HCT116 (cell line): ENCODE measurements around the gene AHI1. TPM values are rescaled to one million over a fixed set of nuclear protein-coding genes. Genes with fewer than 3 reads are reported as not detected.

Experiments
- ATAC-seq: fragments of 200-7000 bp; cut with Tn5 transposase; 2 replicates; pipeline ENCODE4 v1.9.1; 2020; ENCODE audit warnings: mild to moderate bottlenecking, moderate library complexity
- BruUV-seq: library from RNA; stranded (reverse); fragments of 400-500 nt; replicated peaks from 2 replicates; lab custom pipeline; 2021; lab: Mats Ljungman, UMichigan
- CTCF ChIA-PET: fragments of 300-600 bp; sonication (Branson Sonifier 250); formaldehyde crosslinking; loops from one replicate; lab custom pipeline; 2021; ENCODE audit warnings: antibody characterized with exemption; lab: Charles Lee
- POLR2A ChIA-PET: fragments of 300-600, 350-600 bp; sonication (Branson Sonifier 250); formaldehyde crosslinking; loops from one replicate; lab custom pipeline; 2021; ENCODE audit warnings: antibody characterized with exemption; lab: Charles Lee
- RAD21 ChIA-PET, 2 experiments: fragments of 300-600 bp; sonication (Branson Sonifier 250); formaldehyde crosslinking; loops; one replicate each; lab custom pipeline; 2023; ENCODE audit warnings: low total read pairs in 2 of 2; ENCODE audit not compliant: uncharacterized antibody in 2 of 2, unreplicated experiment in 2 of 2, low non-redundant PET in 1 of 2; lab: Charles Lee
- DNase-seq: peaks from one replicate; pipeline ENCODE4 v3.0.0-alpha.2; 2010; ENCODE audit warnings: low read depth, low spot score
- H2AFZ ChIP-seq: fragments of 200-600 bp; shearing (Covaris generic), sonication (generic); 2 replicates; pipeline ENCODE4 v1.6.1; 2017; ENCODE audit warnings: low read depth, mixed run types, mixed read lengths, antibody characterized with exemption, low read length; ENCODE audit not compliant: poor library complexity, severe bottlenecking
- H3K27ac ChIP-seq: 2 replicates; pipeline ENCODE4 v1.5.1; 2012; ENCODE audit warnings: low read depth, low read length
- H3K27me3 ChIP-seq: fragments of 200-600 bp; sonication (generic); 2 replicates; pipeline ENCODE4 v1.6.1; 2016; ENCODE audit warnings: mixed run types, low read length, mixed read lengths; ENCODE audit not compliant: insufficient read depth
- H3K36me3 ChIP-seq, 2 experiments: fragments of 200-500 bp in 1 of 2; fragments of 200-600 bp in 1 of 2; sonication (Bioruptor generic) in 1 of 2; sonication (generic) in 1 of 2; 2 replicates each; pipeline versions ENCODE4 v1.5.1 to v1.6.1; 2014 to 2016; ENCODE audit warnings: low read length in 2 of 2, inconsistent platforms in 1 of 2, mixed read lengths in 1 of 2, mixed run types in 1 of 2; ENCODE audit not compliant: insufficient read depth in 2 of 2, control insufficient read depth in 1 of 2
- H3K4me1 ChIP-seq, 2 experiments: fragments of 200-600 bp in 1 of 2; sonication (generic) in 1 of 2; 2 replicates each; pipeline versions ENCODE4 v1.5.1 to v1.6.1; 2012 to 2017; ENCODE audit warnings: low read length in 2 of 2, inconsistent platforms in 1 of 2, mild to moderate bottlenecking in 1 of 2, mixed read lengths in 1 of 2, mixed run types in 1 of 2, moderate library complexity in 1 of 2; ENCODE audit not compliant: insufficient read depth in 2 of 2, control insufficient read depth in 1 of 2
- H3K4me2 ChIP-seq: fragments of 200-600 bp; sonication (generic); 2 replicates; pipeline ENCODE4 v1.6.1; 2017; ENCODE audit warnings: mixed run types, low read length, mixed read lengths
- H3K4me3 ChIP-seq, 2 experiments: fragments of 200-600 bp in 1 of 2; sonication (generic) in 1 of 2; replicated peaks in 1 of 2; 2 replicates each; pipeline ENCODE4 v1.5.1; 2011 to 2016; ENCODE audit warnings: low read length in 2 of 2, control low read depth in 1 of 2, low read depth in 1 of 2, mild to moderate bottlenecking in 1 of 2, mixed read lengths in 1 of 2, mixed run types in 1 of 2
- H3K79me2 ChIP-seq: fragments of 200-600 bp; sonication (generic); 2 replicates; pipeline ENCODE4 v1.6.1; 2017; ENCODE audit warnings: mild to moderate bottlenecking, mixed run types, low read length, moderate library complexity, mixed read lengths; ENCODE audit not compliant: insufficient read depth
- H3K9ac ChIP-seq: fragments of 200-600 bp; sonication (generic); 2 replicates; pipeline ENCODE4 v1.6.1; 2016; ENCODE audit warnings: low read length, mixed read lengths
- H3K9me2 ChIP-seq: fragments of 200-600 bp; sonication (generic), shearing (Covaris generic); 2 replicates; pipeline ENCODE4 v1.6.1; 2017; ENCODE audit warnings: mixed run types, mild to moderate bottlenecking, moderate library complexity; ENCODE audit not compliant: insufficient read depth
- H3K9me3 ChIP-seq, 2 experiments: fragments of 200-500 bp in 1 of 2; fragments of 200-600 bp in 1 of 2; sonication (Bioruptor generic) in 1 of 2; sonication (generic) in 1 of 2; 2 replicates each; pipeline ENCODE4 v1.6.1; 2014 to 2017; ENCODE audit warnings: low read length in 2 of 2, mixed read lengths in 2 of 2, inconsistent platforms in 1 of 2, low read depth in 1 of 2, mild to moderate bottlenecking in 1 of 2, mixed run types in 1 of 2, moderate library complexity in 1 of 2; ENCODE audit not compliant: control insufficient read depth in 1 of 2, insufficient read depth in 1 of 2
- H4K20me1 ChIP-seq: fragments of 200-600 bp; sonication (generic), shearing (Covaris generic); 2 replicates; pipeline ENCODE4 v1.6.1; 2017; ENCODE audit warnings: mixed run types, mild to moderate bottlenecking, moderate library complexity; ENCODE audit not compliant: insufficient read depth
- ATF3 ChIP-seq: IDR thresholded peaks from 2 replicates; pipeline ENCODE4 v1.6.1; 2012
- CBX3 ChIP-seq: IDR thresholded peaks from 2 replicates; pipeline ENCODE4 v1.6.1; 2012; ENCODE audit warnings: low read depth
- CEBPB ChIP-seq: IDR thresholded peaks from 2 replicates; pipeline ENCODE4 v1.6.1; 2012; ENCODE audit warnings: low read depth
- CTCF ChIP-seq, 3 experiments: fragments of 200-600 bp in 1 of 3; sonication (generic) in 1 of 3; IDR thresholded peaks in 2 of 3; conservative IDR thresholded peaks in 1 of 3; 2 replicates each; pipeline ENCODE4 v1.5.1; 2012 to 2017; ENCODE audit warnings: low read depth in 2 of 3, low read length in 2 of 3, antibody characterized with exemption in 1 of 3, borderline replicate concordance in 1 of 3, control low read depth in 1 of 3, mild to moderate bottlenecking in 1 of 3, mixed read lengths in 1 of 3, mixed run types in 1 of 3, moderate library complexity in 1 of 3; ENCODE audit not compliant: insufficient read depth in 1 of 3
- EGR1 ChIP-seq: IDR thresholded peaks from 2 replicates; pipeline ENCODE4 v1.6.1; 2012; ENCODE audit warnings: low read depth
- ELF1 ChIP-seq: IDR thresholded peaks from 2 replicates; pipeline ENCODE4 v1.6.1; 2012; ENCODE audit warnings: low read depth, borderline replicate concordance
- EZH2 ChIP-seq: fragments of 200-600 bp; sonication (generic); IDR thresholded peaks from 2 replicates; pipeline ENCODE4 v1.6.1; 2017; ENCODE audit warnings: antibody characterized with exemption, mixed run types
- EZH2phosphoT487 ChIP-seq: fragments of 200-600 bp; IDR thresholded peaks from 2 replicates; pipeline ENCODE4 v1.6.1; 2018; ENCODE audit warnings: antibody characterized with exemption, borderline replicate concordance
- JUND ChIP-seq: IDR thresholded peaks from 2 replicates; pipeline ENCODE4 v1.6.1; 2012
- MAX ChIP-seq: IDR thresholded peaks from 2 replicates; pipeline ENCODE4 v1.6.1; 2012
- POLR2A ChIP-seq: IDR thresholded peaks from 2 replicates; pipeline ENCODE4 v1.7.0; 2011; ENCODE audit warnings: borderline replicate concordance; ENCODE audit not compliant: insufficient read depth, insufficient read length; ENCODE audit errors: extremely low read depth
- POLR2AphosphoS5 ChIP-seq: IDR thresholded peaks from 2 replicates; pipeline ENCODE4 v1.6.1; 2011; ENCODE audit warnings: mild to moderate bottlenecking, low read depth, low read length, moderate library complexity
- RAD21 ChIP-seq: IDR thresholded peaks from 2 replicates; pipeline ENCODE4 v1.6.1; 2012; ENCODE audit warnings: low read depth, mild to moderate bottlenecking
- SP1 ChIP-seq: IDR thresholded peaks from 2 replicates; pipeline ENCODE4 v1.6.1; 2012; ENCODE audit warnings: low read depth
- SRF ChIP-seq: IDR thresholded peaks from 2 replicates; pipeline ENCODE4 v1.6.1; 2012; ENCODE audit warnings: low read depth
- TCF7L2 ChIP-seq: IDR thresholded peaks from 2 replicates; pipeline ENCODE4 v1.7.0; 2011; ENCODE audit warnings: borderline replicate concordance, inconsistent platforms; ENCODE audit not compliant: insufficient read depth, insufficient read length; ENCODE audit errors: extremely low read depth
- YY1 ChIP-seq: IDR thresholded peaks from 2 replicates; pipeline ENCODE4 v1.6.1; 2011; ENCODE audit warnings: low read length, low read depth, moderate library complexity, mild to moderate bottlenecking; ENCODE audit not compliant: insufficient replicate concordance; ENCODE audit errors: extremely low read depth
- ZBTB33 ChIP-seq: IDR thresholded peaks from 2 replicates; pipeline ENCODE4 v1.6.1; 2011; ENCODE audit warnings: mild to moderate bottlenecking, low read length, moderate library complexity; ENCODE audit not compliant: insufficient replicate concordance; ENCODE audit errors: extremely low read depth
- ZFX ChIP-seq: fragments of 450-650 bp; IDR thresholded peaks from 2 replicates; pipeline ENCODE4 v1.6.1; 2017
- intact Hi-C: fragments of 100-400 bp; cut with micrococcal nuclease; formaldehyde crosslinking; loops from 2 replicates; pipeline ENCODE4 v1.10.0; 2022
- total RNA-seq: library from RNA; stranded (reverse); gene quantifications from one replicate; pipeline ENCODE4 v1.2.1, GENCODE V29; 2021; ENCODE audit not compliant: unreplicated experiment

The AHI1 gene
- total RNA-seq, 1 experiment from 2014 or later: 29.6 TPM

GRCh38 chr6:135493218-135493961 lies 4.2 kb downstream of the AHI1 start:
- CTCF ChIA-PET: no interaction called here
- no peak overlapping the region for H2AFZ ChIP-seq
- H3K4me3 ChIP-seq: no peak overlapping the region
- no peaks in the 10 kb centered on the region for H3K9me2 ChIP-seq
- no peak overlapping the region for H3K27ac ChIP-seq
- POLR2A ChIA-PET: no interaction called here
- peaks cover under 1 to 12% of the 10 kb centered on the region in 2 experiments for H3K4me1 ChIP-seq
- H4K20me1 ChIP-seq: no peaks in the 10 kb centered on the region
- DNase-seq (no peak), ATAC-seq (no peak)
- H3K27me3 ChIP-seq: no peaks in the 10 kb centered on the region
- H3K9ac ChIP-seq: no peak overlapping the region
- H3K36me3 ChIP-seq: peaks cover 5 to 29% of the 10 kb centered on the region in 2 experiments; a peak in 3 of 4 replicates
- RAD21 ChIA-PET: no interaction called here
- BruUV-seq: no TSS peak
- TF ChIP-seq MAX: no peak
- TF ChIP-seq POLR2AphosphoS5: no peak
- no peak for TF ChIP-seq JUND
- TF ChIP-seq RAD21: no peak
- no peak for TF ChIP-seq SP1
- no peak for TF ChIP-seq EZH2
- TF ChIP-seq ZFX: no peak
- TF ChIP-seq CBX3: no peak
- no peak for TF ChIP-seq TCF7L2
- TF ChIP-seq EZH2phosphoT487: no peak
- no peak for TF ChIP-seq EGR1
- TF ChIP-seq YY1: no peak
- TF ChIP-seq ATF3: no peak
- no peak for TF ChIP-seq SRF
- no peak for TF ChIP-seq CTCF (IDR thresholded peaks at IDR 0.05 in 2 of 3, conservative IDR thresholded peaks at IDR 0.05 in 1 of 3; ENCODE audit: borderline replicate concordance in 1 of 3, insufficient read depth in 1 of 3, low read depth in 2 of 3, low read length in 2 of 3)
- no peak for TF ChIP-seq ZBTB33
- no peak for TF ChIP-seq ELF1
- no peak for TF ChIP-seq POLR2A
- no peak for TF ChIP-seq CEBPB
- H3K9me3 ChIP-seq: no peaks in the 10 kb centered on the region
- H3K79me2 ChIP-seq: peaks cover 47% of the 10 kb centered on the region
- no peak overlapping the region for H3K4me2 ChIP-seq
- intact Hi-C loops: loop anchor here (10.0 kb wide), 1 partner anchor 791 kb away; the partner anchor contains the start of gene BCLAF1
